ENCODE measurements around the gene ADAMTS15.
A peak's percentile ranks its signal among the peaks of the same experiment; 100 is the strongest.

The ADAMTS15 gene

GRCh38 chr11:130448416-130449309 lies at the start of gene ADAMTS15:
Gene ADAMTS15, plus strand, starts transcription at chr11:130448645. Its CDS starts 329 bp downstream, at chr11:130448974.
- peak; percentile 52 to 75 for DNase-seq

DNA sequence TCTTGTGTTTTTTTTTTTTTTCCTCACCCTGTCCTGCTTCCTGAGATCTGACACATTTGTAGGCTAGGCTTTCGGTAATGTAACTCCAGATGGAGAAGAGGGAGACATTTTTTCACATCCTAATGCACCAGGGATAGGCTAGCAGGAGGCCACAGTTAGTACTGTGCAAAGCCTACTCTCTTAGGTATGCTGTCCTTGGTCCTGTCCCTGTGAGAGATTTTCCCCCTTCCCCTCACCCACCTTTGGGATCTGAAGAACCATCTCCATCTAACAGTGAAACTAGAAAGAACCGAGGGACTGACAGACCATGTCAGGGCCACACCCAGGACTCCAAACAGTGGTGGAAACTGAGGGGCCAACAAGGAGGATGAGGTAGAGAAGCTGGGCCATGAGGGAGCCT lies 49.2 kb upstream of the ADAMTS15 start:
- DNase-seq, result no peak

DNA sequence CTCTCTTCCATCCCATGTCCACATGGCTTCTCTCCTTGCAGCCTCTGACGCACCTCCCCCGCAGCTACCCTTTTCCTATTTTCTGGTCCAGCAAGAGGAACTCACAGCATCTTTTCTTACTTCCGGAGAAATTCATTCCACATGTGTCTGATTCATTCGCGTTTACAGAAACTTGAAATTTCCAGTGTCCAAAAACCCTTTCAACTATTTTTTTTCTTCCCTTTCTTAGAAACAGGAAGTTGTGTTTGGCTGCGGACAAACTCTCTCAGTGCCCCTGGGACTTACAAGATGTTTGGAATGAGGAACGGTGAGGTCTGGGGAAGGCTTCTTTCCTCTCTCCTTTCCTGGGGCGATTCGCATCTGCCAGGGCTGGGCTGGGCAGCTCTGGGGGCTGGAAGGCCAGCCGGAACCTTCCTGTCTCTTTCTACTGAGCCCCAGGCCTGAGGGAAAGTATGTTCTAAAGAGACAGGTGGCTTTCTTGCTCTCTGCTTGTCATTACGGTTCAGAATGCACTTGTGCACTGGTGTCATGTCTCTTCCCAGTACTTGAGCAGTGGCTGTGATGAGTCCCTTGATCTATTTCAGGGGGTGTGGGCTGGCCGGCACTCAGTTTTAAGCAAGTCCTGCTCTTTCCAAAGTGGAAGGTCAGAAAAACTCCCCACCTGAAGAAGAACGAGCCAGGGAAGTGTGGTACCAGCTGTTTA lies 47.5 kb upstream of the ADAMTS15 start:
- DNase-seq, result no peak

DNA sequence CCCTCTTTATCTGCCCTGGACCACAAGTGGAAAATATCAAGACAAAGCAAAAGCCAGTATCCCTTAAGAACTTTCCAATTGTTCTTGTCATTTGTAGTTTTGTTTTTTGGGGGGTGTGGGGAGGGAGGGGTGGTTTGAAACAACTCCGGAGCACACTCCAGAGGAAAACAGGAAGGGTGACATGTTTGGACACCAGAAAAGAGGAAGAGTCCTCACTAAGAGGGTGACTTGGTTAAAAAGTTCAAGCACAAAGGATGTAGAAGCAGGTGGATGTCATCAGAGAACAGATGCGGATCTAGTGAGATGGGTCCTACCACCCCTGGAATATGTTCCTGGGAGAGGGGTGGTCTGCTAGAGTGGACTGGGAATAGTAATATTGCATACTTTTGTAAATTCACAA lies 45.9 kb upstream of the ADAMTS15 start:
- DNase-seq, result no peak

GRCh38 chr11:130403271-130403804 lies 45.1 kb upstream of the ADAMTS15 start:
- DNase-seq, result no peak

DNA sequence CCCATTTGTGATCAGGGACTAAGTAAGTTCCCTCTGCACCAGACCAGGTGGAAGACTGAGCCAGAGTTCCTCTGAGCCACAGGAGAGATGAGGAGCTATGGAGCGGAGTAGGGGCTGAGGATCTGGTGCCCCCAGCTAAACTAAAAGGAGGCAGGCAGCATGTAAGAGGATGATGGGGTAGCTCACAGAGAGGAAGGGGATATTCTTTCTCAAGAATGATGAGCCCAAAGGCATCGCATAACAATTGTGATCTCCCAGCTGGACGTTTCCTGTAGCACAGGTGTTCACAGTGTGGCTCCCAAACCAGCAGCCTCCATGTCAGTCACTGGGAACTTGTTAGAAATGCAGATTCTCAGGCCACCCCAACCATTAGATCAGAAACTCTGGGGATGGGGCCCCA lies 44.5 kb upstream of the ADAMTS15 start:
- no peak for DNase-seq

DNA sequence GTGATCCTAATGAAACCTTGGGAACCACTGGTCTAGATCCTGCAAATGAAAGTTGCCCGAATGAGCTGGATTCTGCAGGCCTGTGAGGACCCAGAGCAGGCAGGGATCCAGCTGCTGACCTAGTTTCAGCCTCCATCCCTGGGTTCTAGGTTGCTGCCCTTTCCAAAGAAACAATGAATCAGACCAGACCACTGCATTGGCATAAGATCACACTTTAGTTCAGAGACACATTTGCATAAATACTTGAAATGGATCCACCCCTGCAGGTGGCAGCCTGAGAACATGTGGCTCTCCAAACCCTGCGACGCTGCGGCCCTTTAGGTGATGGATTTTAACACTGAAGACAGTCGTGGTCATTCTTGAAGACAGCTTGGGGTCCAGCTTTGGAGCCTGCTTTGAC lies 43.7 kb upstream of the ADAMTS15 start:
- no peak for DNase-seq

- DNase-seq, result no peak
Measured at GRCh38 chr11:130405428-130405827, 43.0 kb upstream of the ADAMTS15 start.

DNA sequence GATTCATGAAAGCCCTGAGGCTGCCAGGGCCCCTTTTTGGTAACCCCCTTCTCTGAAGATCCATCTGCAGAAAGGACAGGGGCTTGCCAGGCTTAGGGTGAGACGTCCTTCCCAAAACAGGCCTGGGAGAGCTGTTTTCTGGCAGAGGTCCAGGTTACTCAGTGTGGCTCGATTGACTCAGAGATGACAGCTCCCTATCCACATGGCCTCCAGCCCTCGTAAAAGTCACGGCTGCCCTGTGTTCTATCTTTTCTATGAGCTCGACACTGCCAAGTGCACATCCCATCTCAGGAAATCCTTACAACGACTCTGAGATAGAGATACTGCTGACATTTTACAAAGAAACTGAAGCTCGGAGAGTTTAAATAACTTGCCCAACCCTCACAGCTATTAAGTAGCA lies 40.5 kb upstream of the ADAMTS15 start:
- no peak for DNase-seq

DNA sequence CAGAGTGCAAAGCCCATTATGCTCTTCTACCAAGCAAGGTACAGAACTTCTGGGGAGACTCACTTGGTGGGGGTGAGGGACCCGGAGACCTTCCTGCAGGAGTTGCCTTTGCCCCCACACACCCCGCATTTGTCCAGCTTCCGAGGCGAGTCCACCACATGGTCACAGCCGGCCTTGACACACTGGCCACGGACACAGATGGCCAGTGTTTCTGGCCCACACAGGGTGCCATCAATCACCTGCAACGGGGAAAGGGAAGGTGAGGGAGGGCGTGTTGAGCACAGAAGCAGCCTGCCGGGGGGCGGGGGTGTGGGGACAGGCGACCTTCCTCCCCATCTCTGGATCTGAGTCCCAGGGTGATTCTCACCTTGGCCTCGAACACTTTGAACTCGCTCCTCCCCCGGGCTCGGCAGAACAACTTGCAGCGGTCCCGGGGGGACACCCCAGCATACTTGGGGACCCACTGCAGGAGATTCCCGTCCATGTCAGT lies 40.0 kb upstream of the ADAMTS15 start:
- DNase-seq, result no peak

GRCh38 chr11:130408901-130409300 lies 39.5 kb upstream of the ADAMTS15 start:
- DNase-seq, result no peak

- DNase-seq, result no peak
Measured at GRCh38 chr11:130409594-130410388, 38.7 kb upstream of the ADAMTS15 start.

GRCh38 chr11:130411223-130411622 lies 37.2 kb upstream of the ADAMTS15 start:
- no peak for DNase-seq

- no peak for DNase-seq
Measured at GRCh38 chr11:130413405-130414106, 34.9 kb upstream of the ADAMTS15 start.

DNA sequence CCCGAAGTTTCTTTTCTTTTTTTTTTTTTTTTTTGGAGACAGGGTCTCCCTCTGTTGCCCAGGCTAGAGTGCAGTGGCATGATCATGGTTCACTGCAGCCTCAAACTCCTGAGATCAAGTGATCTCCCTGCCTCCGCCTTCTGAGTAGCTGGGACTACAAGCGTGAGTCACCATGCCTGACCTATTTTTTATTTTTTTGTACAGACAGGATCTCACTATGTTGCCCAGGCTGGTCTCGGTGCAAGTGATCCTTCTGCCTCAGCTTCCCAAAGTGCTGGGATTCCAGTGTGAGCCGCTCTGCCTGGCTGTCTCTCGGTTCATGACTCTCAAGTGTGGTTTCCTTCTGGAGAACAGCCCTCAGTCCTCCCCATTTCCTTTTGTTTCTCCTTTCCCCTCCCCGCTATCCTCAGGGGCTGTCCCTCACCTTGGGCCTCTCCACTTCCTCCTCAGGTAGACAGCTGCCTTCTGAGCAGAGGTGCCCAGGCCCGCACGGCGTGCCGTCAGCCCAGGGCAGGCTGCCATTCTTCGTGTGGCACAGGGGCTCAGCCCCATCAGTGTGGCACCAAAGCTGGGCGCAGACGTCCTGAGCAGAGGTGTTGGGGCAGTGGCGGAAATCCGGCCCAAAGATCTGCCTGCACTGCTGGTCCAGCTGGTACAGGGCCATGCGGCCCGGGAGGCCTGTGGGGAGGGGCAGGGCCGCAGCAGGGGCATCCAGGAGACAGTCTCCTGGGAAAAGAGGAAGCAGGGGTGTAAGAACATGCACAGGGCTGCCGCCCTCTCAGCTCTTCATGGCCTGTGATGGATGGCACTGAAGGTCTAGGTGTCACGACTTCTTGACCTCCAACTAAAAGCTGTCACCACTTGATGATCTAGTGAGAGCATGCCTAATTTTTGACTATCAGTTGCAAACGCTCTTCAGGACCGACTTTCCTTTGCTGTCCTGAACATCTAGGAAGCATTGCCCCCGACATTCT lies 34.1 kb upstream of the ADAMTS15 start:
- DNase-seq, result no peak

DNA sequence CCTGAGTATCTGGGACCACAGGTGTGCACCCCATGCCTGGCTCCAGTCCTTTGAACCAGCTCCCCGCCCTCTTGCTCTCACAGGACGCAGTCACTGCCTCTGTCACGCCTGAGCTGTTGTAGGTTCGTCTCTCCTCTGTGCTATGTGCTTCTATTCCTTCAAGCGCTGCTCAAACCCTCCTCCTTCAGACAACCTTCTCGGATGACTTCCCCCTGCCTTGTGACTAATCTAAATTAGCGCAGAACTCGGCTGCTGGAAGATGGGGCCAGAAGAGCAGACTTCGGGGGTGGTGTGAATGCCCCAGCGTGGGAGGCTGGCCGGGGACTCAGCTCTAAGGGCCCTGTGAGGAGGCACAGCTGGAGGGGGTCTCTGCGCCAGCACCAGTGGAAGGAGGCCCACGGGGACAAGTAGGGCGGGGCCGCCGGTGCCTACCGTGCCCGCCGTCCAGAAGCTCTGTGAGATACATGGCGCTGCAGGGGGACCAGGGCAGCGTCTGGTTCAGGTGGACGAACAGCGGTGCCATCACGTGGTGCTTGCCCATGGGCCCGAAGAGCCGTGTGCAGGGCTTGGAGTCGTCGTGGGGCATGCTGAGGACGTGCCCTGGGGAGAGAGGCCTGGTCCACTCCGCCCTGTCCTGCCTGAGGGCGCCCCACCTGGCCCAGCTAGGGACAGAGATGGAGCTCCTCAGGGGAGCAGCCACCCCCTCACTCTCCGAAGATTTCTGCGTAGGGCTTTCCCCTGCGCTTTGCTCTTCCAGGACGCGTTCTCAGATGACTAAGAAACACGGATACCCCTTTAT lies 32.5 kb upstream of the ADAMTS15 start:
- DNase-seq, result no peak

GRCh38 chr11:130416530-130416882 lies 31.9 kb upstream of the ADAMTS15 start:
- no peak for DNase-seq

GRCh38 chr11:130416906-130417305 lies 31.5 kb upstream of the ADAMTS15 start:
- DNase-seq, result no peak

DNA sequence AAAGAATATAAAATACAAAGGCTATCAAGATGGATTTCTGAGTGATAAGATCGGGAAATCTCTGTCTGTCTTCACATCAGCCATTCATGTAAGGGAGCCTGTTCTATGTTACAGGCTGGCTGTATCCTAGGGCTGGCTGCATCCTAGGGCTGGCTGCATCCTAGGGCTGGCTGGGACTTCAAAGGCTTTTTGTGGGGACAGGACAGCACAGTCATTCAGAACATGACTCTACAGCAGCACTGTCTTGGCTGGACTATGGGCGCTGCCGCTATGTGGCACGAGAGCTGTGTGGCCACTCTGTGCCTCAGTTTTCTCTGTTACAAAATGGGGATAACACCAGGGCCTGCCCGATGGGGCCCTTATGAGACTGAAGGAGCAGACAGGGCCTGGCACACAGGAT lies 30.2 kb upstream of the ADAMTS15 start:
- DNase-seq, result no peak

DNA sequence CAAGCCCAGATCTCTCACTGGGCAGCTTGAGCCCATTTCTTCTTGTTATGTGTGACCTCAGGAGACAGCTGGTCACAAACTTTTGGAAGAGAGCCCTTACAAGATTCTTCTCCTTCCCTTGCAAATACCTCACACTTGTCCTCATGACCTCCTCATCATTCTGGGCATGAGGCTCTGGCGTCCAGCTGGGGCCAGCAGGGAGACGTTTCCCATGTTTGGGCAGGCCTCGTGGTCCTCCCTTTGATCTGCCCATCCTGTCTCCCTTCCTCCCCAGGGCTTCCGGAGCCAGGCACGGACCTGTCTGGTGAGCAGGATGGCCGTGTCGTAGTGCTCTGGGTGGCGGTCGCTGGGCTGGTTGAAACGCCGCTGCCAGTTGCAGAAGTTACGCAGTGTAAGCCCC lies 29.7 kb upstream of the ADAMTS15 start:
- DNase-seq, result no peak
